ENCODE measurements around the gene TSNAX.

DNA sequence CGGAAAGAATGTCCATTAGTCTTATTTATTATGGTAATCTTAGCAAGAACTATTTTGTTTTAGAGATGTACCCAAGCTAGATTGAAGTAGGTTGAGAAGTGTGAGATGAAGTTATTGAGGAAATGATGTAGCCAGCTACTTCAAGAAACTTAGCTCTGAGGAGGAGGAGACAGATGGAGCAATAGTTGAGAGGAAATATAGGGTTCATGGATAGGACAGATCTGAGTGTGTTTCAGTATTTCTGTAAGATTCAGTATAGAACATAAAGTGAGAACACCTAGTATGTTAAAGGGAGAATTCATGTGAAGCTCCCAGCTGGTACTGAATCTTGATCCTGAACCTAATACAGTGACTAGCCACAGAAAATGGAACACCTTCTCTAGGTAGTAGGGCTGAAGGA, 28.9 kb downstream of the TSNAX start:
- no peak for TF ChIP-seq POLR2A (IDR thresholded peaks at IDR 0.05)
- no peak for TF ChIP-seq POLR2AphosphoS5 (IDR thresholded peaks at IDR 0.05)
- TF ChIP-seq, protein P1, sequence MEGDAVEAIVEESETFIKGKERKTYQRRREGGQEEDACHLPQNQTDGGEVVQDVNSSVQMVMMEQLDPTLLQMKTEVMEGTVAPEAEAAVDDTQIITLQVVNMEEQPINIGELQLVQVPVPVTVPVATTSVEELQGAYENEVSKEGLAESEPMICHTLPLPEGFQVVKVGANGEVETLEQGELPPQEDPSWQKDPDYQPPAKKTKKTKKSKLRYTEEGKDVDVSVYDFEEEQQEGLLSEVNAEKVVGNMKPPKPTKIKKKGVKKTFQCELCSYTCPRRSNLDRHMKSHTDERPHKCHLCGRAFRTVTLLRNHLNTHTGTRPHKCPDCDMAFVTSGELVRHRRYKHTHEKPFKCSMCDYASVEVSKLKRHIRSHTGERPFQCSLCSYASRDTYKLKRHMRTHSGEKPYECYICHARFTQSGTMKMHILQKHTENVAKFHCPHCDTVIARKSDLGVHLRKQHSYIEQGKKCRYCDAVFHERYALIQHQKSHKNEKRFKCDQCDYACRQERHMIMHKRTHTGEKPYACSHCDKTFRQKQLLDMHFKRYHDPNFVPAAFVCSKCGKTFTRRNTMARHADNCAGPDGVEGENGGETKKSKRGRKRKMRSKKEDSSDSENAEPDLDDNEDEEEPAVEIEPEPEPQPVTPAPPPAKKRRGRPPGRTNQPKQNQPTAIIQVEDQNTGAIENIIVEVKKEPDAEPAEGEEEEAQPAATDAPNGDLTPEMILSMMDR (IDR thresholded peaks at IDR 0.05) = no peak
- TF ChIP-seq EP300 (IDR thresholded peaks at IDR 0.05) = no peak
